Measurements from ENCODE around the gene EPHB1. TPM values are rescaled to one million over a fixed set of nuclear protein-coding genes. Genes with fewer than 3 reads are reported as not detected.

EPHB1 gene
- total RNA-seq, 1 experiment from 2014 or later, result 0.57 TPM

- no peak for DNase-seq (ENCODE audit: low read depth)
Observed at GRCh38 chr3:135155791-135156190, 360.7 kb downstream of the EPHB1 start.

- DNase-seq (ENCODE audit: low read depth), result no peak
Observed at GRCh38 chr3:135157045-135157740, 362.1 kb downstream of the EPHB1 start.

- no peak for DNase-seq (ENCODE audit: low read depth)
Observed at GRCh38 chr3:135158520-135158919, 363.5 kb downstream of the EPHB1 start.

GRCh38 chr3:135159681-135160247 lies 364.7 kb downstream of the EPHB1 start:
- DNase-seq (ENCODE audit: low read depth), result no peak

GRCh38 chr3:135161425-135161824 lies 366.4 kb downstream of the EPHB1 start:
- no peak for DNase-seq (ENCODE audit: low read depth)

GRCh38 chr3:135163701-135164100 lies 368.6 kb downstream of the EPHB1 start:
- DNase-seq (ENCODE audit: low read depth), result no peak

GRCh38 chr3:135165260-135165659 lies 370.2 kb downstream of the EPHB1 start:
- DNase-seq (ENCODE audit: low read depth), result no peak

- DNase-seq (ENCODE audit: low read depth), result no peak
Observed at GRCh38 chr3:135166266-135166825, 371.3 kb downstream of the EPHB1 start.

- no peak for DNase-seq (ENCODE audit: low read depth)
Observed at GRCh38 chr3:135168822-135169221, 373.8 kb downstream of the EPHB1 start.

GRCh38 chr3:135169651-135170050 lies 374.6 kb downstream of the EPHB1 start:
- DNase-seq (ENCODE audit: low read depth), result no peak

- DNase-seq (ENCODE audit: low read depth), result no peak
Observed at GRCh38 chr3:135170732-135171131, 375.7 kb downstream of the EPHB1 start.

GRCh38 chr3:135172191-135172869 lies 377.3 kb downstream of the EPHB1 start:
- no peak for DNase-seq (ENCODE audit: low read depth)

GRCh38 chr3:135175728-135176277 lies 380.7 kb downstream of the EPHB1 start:
- DNase-seq (ENCODE audit: low read depth), result no peak

GRCh38 chr3:135176881-135177280 lies 381.8 kb downstream of the EPHB1 start:
- no peak for DNase-seq (ENCODE audit: low read depth)

- no peak for DNase-seq (ENCODE audit: low read depth)
Observed at GRCh38 chr3:135178566-135178965, 383.5 kb downstream of the EPHB1 start.

- no peak for DNase-seq (ENCODE audit: low read depth)
Observed at GRCh38 chr3:135181408-135181807, 386.3 kb downstream of the EPHB1 start.

- no peak for DNase-seq (ENCODE audit: low read depth)
Observed at GRCh38 chr3:135182364-135182998, 387.4 kb downstream of the EPHB1 start.

GRCh38 chr3:135190658-135191057 lies 395.6 kb downstream of the EPHB1 start:
- no peak for DNase-seq (ENCODE audit: low read depth)

GRCh38 chr3:135191708-135192107 lies 396.6 kb downstream of the EPHB1 start:
- no peak for DNase-seq (ENCODE audit: low read depth)

GRCh38 chr3:135192929-135193328 lies 397.9 kb downstream of the EPHB1 start:
- no peak for DNase-seq (ENCODE audit: low read depth)

- no peak for DNase-seq (ENCODE audit: low read depth)
Observed at GRCh38 chr3:135197246-135197645, 402.2 kb downstream of the EPHB1 start.

- no peak for DNase-seq (ENCODE audit: low read depth)
Observed at GRCh38 chr3:135197856-135198255, 402.8 kb downstream of the EPHB1 start.
